ENCODE results near the gene PDZD7.

The PDZD7 gene

DNA sequence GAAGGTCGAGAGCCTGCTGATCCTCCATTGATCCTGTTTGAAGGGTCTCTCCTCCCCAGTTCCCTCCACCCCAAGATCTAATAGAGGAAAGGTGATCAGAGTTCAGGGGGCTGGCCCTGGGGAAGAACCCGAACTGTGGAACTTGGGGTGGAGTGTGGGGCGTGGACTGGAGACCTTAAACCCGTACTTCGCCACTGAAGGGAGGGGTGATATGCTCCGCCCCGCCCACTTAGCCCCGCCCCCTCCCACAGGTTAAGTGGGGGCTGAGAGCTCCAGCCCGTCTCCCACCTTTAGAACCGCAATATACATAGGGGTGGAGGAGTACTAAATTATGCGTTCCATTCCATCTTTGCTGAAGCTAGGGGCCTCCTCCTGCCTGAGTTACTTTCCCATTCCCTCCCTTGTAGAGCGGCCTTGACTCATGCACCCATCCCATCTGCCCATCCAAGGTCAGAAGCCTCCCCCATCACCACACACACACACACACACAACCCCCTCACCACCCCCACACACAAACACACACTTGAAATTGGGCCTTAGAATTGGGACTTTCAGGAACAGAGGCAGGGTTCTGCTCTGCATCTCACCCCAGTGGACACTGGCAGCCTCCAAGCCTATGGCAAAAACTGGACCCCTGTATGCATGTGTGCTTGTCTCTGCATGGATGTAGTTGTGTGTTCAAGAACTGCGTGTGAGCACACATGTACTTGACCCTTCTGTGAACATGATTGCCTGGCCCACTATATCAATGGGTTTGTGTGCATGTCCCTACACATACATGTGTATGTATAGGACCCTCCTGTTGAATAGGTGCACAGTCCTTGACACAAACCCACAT lies 60.6 kb downstream of the PDZD7 start:
- DNase-seq, result no peak

DNA sequence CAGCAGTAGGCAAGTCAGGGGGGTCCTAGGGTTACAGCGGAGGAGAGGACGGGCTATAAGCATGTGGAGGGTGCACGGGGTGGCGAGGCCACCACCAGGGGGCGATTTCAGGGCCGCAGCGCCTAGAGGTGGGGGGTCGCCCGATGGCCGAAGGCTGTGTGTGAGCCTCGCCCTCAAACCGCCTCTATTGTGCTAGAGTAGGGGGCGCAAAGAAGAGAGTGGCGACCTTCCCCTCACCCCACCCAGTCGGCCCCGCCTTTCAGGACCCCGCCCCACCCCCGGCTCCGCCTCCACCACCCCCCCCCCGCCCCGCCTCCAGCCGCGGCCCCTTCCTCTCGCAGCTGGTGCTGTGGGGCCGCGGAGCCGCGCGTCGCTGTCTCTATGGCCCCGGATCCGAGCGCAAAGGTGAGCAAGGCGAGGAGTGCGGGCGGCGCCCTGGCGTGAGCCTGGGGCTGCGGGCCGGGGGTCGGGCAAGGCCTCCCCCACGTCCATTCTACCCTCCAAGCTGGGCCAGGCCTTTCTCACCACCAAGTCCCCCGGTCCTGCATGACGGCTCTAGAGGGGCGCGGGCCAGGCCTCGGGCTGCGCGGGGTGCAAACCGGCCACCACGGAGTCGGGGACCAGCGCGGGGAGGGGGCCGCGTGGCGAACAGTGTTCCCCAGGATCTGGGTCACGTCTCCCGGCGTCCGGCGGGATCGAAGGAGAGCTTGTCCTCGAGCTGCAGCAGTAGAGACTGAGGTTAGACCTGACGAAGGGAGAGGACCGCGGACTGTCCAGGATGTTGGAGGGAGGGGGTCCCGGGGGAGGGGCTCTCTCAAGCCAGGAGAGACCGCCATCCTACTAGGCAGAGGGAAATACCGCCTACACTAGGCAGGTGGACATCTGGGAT lies 61.5 kb downstream of the PDZD7 start, which contains the start of gene SEMA4G:
Gene SEMA4G, plus strand, starts transcription at position 318 of the 889 bp plus-strand sequence. CDS start 3,409 bp downstream, outside the sequence.
- DNase-seq, result peak in 15 of 58 donors; percentile 13 to 46 (median 22)

DNA sequence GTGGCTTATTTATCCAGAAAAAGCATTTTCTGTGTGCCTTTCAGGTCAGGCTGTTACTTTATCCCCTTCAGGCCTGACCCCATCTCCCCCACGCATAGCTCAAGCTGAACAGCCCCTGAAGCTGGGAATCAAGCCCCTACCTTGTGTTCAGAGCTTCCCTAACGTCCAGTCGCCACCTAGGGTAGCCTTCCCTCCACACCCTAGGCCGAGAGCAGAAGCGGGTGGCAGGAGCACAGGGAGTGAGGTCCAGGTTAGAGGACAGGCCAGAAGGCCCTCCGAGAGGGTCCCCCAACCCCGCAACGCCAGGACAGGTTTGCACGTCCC lies 62.1 kb downstream of the PDZD7 start:
- DNase-seq, result no peak

GRCh38 chr10:100968062-100968736 lies 62.7 kb downstream of the PDZD7 start:
- DNase-seq, result peak in 10 of 58 donors; percentile 1 to 37 (median 18)

- DNase-seq, result no peak
These were observed 63.6 kb downstream of the PDZD7 start for GRCh38 chr10:100967332-100967731.

DNA sequence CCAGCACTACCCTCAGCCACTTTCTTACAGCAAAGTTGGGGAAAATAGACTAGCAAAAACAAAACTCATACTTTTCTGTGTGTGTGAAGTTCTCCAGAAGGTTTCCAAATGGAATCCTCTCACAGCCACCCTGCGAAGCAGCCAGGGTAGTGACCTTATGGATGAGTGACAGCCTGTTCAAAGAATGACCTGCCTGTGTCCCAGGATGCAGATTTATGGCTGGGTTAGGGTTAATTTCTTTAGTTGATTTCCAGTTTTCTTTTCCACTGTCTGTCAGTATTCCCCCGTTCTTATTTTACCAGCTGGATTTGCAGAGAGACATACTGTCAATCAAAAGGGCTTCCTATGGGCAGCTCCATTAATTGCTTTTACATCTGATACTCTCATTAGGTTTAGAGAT lies 64.0 kb downstream of the PDZD7 start:
- no peak for DNase-seq

DNA sequence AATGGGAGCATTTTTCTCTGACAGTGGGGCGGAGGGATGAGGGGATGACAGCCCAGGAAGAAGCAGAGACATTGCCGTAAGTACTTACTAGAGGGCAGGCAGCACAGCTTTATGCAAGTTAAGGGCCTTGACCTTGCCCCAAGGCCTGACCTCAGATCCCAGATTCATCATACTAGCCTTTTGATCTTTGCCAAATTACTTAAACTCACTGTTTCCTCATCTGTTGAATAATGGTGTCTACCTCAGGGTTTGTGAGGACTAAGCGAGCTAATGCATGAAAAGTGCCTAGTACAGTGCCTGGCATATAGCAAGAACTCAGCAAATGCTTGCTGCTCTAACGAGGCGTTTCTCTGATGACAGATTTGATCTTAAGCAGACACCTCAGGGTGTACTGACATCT lies 65.1 kb downstream of the PDZD7 start:
- no peak for DNase-seq

GRCh38 chr10:100963826-100964225 lies 67.1 kb downstream of the PDZD7 start:
- no peak for DNase-seq

GRCh38 chr10:100962351-100963080 lies 68.4 kb downstream of the PDZD7 start:
- no peak for DNase-seq

GRCh38 chr10:100960251-100960650 lies 70.7 kb downstream of the PDZD7 start:
- no peak for DNase-seq
